ENCODE measurements around the gene KCNJ1. TPM values are rescaled to one million over a fixed set of nuclear protein-coding genes. Genes with fewer than 3 reads are reported as not detected.

The KCNJ1 gene
- total RNA-seq, 4 donors from 2014 or later = not detected

DNA sequence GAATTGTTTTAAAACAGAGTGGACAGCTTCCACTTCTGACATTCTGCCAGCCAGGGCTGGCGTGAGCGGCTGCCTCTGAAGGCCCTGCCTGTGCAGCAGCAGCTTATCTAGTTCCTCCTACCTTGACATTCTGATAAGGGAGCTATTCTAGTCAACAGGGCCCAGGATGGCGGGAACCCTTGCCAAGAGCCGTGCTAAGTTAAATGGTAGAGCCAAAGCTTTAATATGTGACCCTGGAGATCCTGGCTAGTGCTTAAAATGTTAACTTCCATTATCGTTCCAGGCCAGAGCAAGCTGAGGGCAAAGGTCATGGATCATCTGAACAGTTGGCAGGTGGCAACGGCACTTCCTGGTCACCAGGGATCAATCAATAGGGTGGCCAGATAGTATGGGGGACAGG lies 27.6 kb upstream of the KCNJ1 start:
- Histone ChIP-seq H3K4me3 (no peak overlapping the region), H3K4me1 (peaks cover 0 to 21% (median 4%) of the 10 kb centered on the region in 4 donors), H3K36me3 (no peaks in the 10 kb centered on the region), H3K9me3 (no peaks in the 10 kb centered on the region), H3K27ac (no peak overlapping the region), H3K27me3 (peaks cover 0 to 6% of the 10 kb centered on the region in 2 donors)
- peak in 2 of 3 donors; percentile 52 to 61 for DNase-seq
- TF ChIP-seq, protein P1, sequence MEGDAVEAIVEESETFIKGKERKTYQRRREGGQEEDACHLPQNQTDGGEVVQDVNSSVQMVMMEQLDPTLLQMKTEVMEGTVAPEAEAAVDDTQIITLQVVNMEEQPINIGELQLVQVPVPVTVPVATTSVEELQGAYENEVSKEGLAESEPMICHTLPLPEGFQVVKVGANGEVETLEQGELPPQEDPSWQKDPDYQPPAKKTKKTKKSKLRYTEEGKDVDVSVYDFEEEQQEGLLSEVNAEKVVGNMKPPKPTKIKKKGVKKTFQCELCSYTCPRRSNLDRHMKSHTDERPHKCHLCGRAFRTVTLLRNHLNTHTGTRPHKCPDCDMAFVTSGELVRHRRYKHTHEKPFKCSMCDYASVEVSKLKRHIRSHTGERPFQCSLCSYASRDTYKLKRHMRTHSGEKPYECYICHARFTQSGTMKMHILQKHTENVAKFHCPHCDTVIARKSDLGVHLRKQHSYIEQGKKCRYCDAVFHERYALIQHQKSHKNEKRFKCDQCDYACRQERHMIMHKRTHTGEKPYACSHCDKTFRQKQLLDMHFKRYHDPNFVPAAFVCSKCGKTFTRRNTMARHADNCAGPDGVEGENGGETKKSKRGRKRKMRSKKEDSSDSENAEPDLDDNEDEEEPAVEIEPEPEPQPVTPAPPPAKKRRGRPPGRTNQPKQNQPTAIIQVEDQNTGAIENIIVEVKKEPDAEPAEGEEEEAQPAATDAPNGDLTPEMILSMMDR (IDR thresholded peaks at IDR 0.05) = no peak
- no peak for TF ChIP-seq POLR2A (IDR thresholded peaks at IDR 0.05)

DNA sequence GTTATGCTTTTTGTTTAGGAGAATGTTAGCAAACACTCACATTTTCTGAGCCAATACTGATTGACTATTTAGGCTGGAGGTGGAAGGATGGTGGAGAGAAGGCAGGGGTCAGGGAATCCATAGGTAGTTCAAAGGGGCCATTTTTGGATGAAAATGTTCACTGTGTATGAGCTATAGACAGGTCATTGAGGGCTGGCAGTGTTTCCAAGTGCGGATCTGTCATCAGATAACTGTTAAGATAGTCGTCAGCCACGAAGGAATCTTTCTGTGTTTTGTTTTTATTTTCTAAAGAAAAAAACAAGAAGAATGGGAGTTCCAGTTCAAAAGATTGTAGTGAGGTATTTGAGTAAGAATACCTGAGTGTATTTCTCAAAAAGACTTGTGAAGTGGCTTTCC lies 27.2 kb upstream of the KCNJ1 start:
- Histone ChIP-seq H3K4me3 (no peak overlapping the region), H3K27ac (no peak overlapping the region), H3K4me1 (peaks cover 0 to 21% (median 4%) of the 10 kb centered on the region in 4 donors), H3K27me3 (peaks cover 0 to 6% of the 10 kb centered on the region in 2 donors), H3K36me3 (no peaks in the 10 kb centered on the region), H3K9me3 (no peaks in the 10 kb centered on the region)
- TF ChIP-seq, protein P1 (IDR thresholded peaks at IDR 0.05) = no peak
- no peak for TF ChIP-seq POLR2A (IDR thresholded peaks at IDR 0.05)
- no peak for DNase-seq

DNA sequence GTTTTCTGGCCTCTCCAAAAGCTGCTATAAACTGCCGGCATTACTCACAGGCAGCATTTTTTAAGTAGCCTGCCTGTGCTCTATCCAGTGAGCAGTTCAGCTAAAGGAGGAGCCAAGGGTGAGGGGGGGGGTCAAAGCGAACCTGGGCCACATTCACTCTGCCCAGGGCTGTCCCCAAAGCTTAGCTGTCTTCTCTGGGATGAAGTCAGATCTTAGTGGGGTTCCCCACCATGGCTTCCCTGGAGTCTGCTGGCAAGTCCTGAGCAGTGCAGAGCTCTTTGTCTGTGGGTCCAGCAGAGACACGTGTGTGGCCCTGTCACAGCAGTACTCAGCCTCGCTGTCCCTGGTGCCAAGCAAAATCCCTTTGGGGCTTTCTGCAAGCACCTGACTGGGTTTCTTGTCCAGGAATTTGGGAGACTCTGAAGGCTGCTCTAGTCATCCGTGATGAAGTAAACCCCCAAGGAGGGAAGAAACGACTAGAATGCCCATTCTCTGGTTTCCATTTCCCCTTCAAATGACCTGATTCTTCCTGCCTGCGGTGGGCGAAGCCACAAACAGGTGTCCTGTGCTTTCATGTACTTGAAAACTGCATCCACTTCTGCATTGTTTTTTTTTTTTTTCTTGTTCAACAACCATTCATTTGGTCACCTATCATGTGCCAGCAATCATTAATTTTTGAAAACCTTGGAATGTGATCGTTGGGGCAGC lies 26.6 kb upstream of the KCNJ1 start:
- Histone ChIP-seq H3K9me3 (no peaks in the 10 kb centered on the region), H3K36me3 (no peaks in the 10 kb centered on the region), H3K27ac (no peak overlapping the region), H3K4me3 (no peak overlapping the region), H3K4me1 (peaks cover 0 to 21% (median 4%) of the 10 kb centered on the region in 4 donors), H3K27me3 (peaks cover 0 to 6% of the 10 kb centered on the region in 2 donors)
- TF ChIP-seq POLR2A (IDR thresholded peaks at IDR 0.05) = no peak
- no peak for DNase-seq

DNA sequence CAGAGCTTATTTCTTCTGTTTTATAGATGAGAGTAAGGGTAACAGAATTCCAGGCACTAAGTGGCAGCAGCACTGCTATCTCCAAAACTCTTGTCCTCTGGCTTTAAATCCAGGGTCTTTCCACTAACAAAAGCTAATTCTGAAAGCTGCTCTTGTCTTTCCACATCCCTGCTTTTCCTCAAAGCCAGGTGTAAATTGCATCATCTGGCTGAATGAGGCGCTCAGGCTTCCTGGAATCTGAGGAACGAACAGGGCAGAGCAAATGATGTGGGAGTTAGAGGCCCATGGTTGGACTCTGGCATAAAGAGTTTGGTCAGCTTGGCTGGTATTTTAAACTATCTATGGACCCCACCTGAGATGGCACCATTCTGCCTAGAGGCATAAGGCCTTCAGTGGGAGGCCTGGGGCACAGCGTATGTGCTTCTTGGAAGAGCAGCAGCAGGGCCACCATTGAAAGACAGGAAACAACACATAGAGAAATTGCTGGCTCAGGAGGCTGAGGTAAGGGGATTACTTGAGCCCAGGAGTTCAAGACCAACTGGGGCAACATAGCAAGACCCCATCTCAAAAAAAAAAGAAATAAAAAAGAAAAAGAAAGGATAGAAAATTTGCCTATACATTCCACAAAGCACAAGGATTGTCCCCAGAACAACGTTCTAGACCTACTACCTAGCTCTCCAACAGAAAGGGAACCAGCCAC lies 25.9 kb upstream of the KCNJ1 start:
- Histone ChIP-seq H3K27ac (no peak overlapping the region), H3K36me3 (no peaks in the 10 kb centered on the region), H3K4me1 (peaks cover 0 to 21% (median 4%) of the 10 kb centered on the region in 4 donors), H3K4me3 (no peak overlapping the region), H3K27me3 (peaks cover 0 to 6% of the 10 kb centered on the region in 2 donors), H3K9me3 (no peaks in the 10 kb centered on the region)
- peak in 1 of 3 donors; percentile 10 for DNase-seq
- TF ChIP-seq POLR2A (IDR thresholded peaks at IDR 0.05) = no peak
- TF ChIP-seq, protein P1 (IDR thresholded peaks at IDR 0.05) = no peak

DNA sequence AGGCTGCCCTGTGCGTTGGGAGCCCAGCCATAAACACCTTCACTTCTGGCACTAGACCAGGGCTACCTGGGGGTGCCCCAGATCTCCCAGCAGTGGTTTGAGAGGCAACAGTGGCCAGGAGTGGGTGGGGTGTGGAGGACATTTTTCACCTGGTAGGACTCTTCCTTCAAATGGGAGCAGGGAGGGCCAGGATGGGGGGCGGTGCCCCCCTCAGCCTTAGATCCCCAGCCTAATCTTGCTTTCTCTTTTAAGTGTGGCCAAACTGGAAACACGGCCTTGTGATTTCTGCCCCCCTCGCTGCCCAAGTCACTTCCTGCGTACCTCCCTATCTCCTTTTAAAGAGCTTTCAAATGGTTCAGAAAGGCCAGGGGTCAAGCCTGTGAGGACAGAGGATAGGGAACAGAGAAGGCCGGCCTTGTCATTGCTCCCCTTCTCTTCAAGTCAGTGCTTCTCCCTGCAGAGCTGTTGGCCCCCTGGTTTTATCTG lies 24.9 kb upstream of the KCNJ1 start:
- Histone ChIP-seq H3K27me3 (peaks cover 0 to 6% of the 10 kb centered on the region in 2 donors), H3K36me3 (no peaks in the 10 kb centered on the region), H3K27ac (no peak overlapping the region), H3K9me3 (no peaks in the 10 kb centered on the region), H3K4me1 (peaks cover 0 to 21% (median 4%) of the 10 kb centered on the region in 4 donors), H3K4me3 (peak overlapping the region in 1 of 4 donors; percentile 59)
- TF ChIP-seq, protein P1 (IDR thresholded peaks at IDR 0.05) = no peak
- TF ChIP-seq POLR2A (IDR thresholded peaks at IDR 0.05) = no peak
- DNase-seq = peak in 1 of 3 donors; percentile 46
